Measurements from ENCODE around the gene FOXE3. TPM values are rescaled to one million over a fixed set of nuclear protein-coding genes. Genes with fewer than 3 reads are reported as not detected.

The FOXE3 gene
- total RNA-seq, 2 experiments from 2014 or later, result not detected

GRCh38 chr1:47439819-47440598 lies 23.9 kb downstream of the FOXE3 start:
- no peak overlapping the region for H3K4me3 Mint-ChIP-seq
- no peaks in the 10 kb centered on the region for H3K9me3 Mint-ChIP-seq (ENCODE audit: low read depth)
- peaks cover 7% of the 10 kb centered on the region for H3K36me3 Mint-ChIP-seq
- DNase-seq (no peak), ATAC-seq (no peak)
- peaks cover 24% of the 10 kb centered on the region for H3K4me1 Mint-ChIP-seq
- CTCF ChIA-PET, result interaction anchor here (0.7 to 2.0 kb wide), 3 partner anchors 9 to 271 kb away, joined by 3 to 8 read pairs (median 4); no protein-coding TSS in a partner anchor
- H3K27ac Mint-ChIP-seq, result no peak overlapping the region
- peaks cover 3% of the 10 kb centered on the region for H3K27me3 Mint-ChIP-seq

GRCh38 chr1:47440599-47441081 lies 24.6 kb downstream of the FOXE3 start:
- CTCF ChIA-PET, result interaction anchor here (0.7 to 2.0 kb wide), 3 partner anchors 8 to 270 kb away, joined by 3 to 8 read pairs (median 4); no protein-coding TSS in a partner anchor
- Mint-ChIP-seq H3K9me3 (ENCODE audit: low read depth) (no peaks in the 10 kb centered on the region), H3K4me3 (no peak overlapping the region), H3K27me3 (peaks cover 3% of the 10 kb centered on the region), H3K36me3 (peaks cover 5% of the 10 kb centered on the region), H3K27ac (no peak overlapping the region), H3K4me1 (peaks cover 24% of the 10 kb centered on the region)
- no peak for ATAC-seq
- no peak for DNase-seq

- ATAC-seq (no peak), DNase-seq (no peak)
- Mint-ChIP-seq H3K27me3 (peaks cover 3% of the 10 kb centered on the region), H3K4me1 (peaks cover 15% of the 10 kb centered on the region), H3K9me3 (ENCODE audit: low read depth) (no peaks in the 10 kb centered on the region), H3K4me3 (no peak overlapping the region), H3K36me3 (peaks cover 5% of the 10 kb centered on the region), H3K27ac (no peak overlapping the region)
- CTCF ChIA-PET, result interaction anchor here (0.9 to 2.0 kb wide), 6 partner anchors 9 to 286 kb away, joined by 4 to 8 read pairs (median 4); no protein-coding TSS in a partner anchor
Observed at GRCh38 chr1:47441450-47442106, 25.5 kb downstream of the FOXE3 start.

GRCh38 chr1:47442202-47442601 lies 26.1 kb downstream of the FOXE3 start:
- Mint-ChIP-seq H3K27ac (no peak overlapping the region), H3K4me3 (no peak overlapping the region), H3K9me3 (ENCODE audit: low read depth) (no peaks in the 10 kb centered on the region), H3K4me1 (peaks cover 15% of the 10 kb centered on the region), H3K36me3 (peaks cover 6% of the 10 kb centered on the region), H3K27me3 (peaks cover 3% of the 10 kb centered on the region)
- CTCF ChIA-PET, result interaction anchor here (1.3 to 1.7 kb wide), 3 partner anchors 9 to 284 kb away, joined by 4 to 6 read pairs (median 5); no protein-coding TSS in a partner anchor
- DNase-seq, result no peak
- ATAC-seq, result no peak

- Mint-ChIP-seq H3K27me3 (peaks cover 6% of the 10 kb centered on the region), H3K27ac (no peak overlapping the region), H3K9me3 (ENCODE audit: low read depth) (no peaks in the 10 kb centered on the region), H3K36me3 (peaks cover 6% of the 10 kb centered on the region), H3K4me3 (no peak overlapping the region), H3K4me1 (peaks cover 15% of the 10 kb centered on the region)
- ATAC-seq (no peak), DNase-seq (no peak)
- CTCF ChIA-PET, result interaction anchor here (1.5 to 1.7 kb wide), 2 partner anchors 10 to 283 kb away, joined by 5 to 6 read pairs; no protein-coding TSS in a partner anchor
Observed at GRCh38 chr1:47442842-47443529, 26.9 kb downstream of the FOXE3 start.

- Mint-ChIP-seq H3K27ac (peak overlapping the region; percentile 70), H3K27me3 (peaks cover 10% of the 10 kb centered on the region), H3K36me3 (peaks cover 6% of the 10 kb centered on the region), H3K4me1 (peaks cover 15% of the 10 kb centered on the region), H3K9me3 (ENCODE audit: low read depth) (no peaks in the 10 kb centered on the region), H3K4me3 (peak overlapping the region; percentile 61)
- CTCF ChIA-PET, result no interaction called here
- no peak for ATAC-seq
- DNase-seq, result no peak
Observed at GRCh38 chr1:47443530-47444296, 27.6 kb downstream of the FOXE3 start.

GRCh38 chr1:47444297-47444561 lies 28.1 kb downstream of the FOXE3 start:
- peaks cover 15% of the 10 kb centered on the region for H3K4me1 Mint-ChIP-seq
- H3K9me3 Mint-ChIP-seq (ENCODE audit: low read depth), result no peaks in the 10 kb centered on the region
- H3K4me3 Mint-ChIP-seq, result peak overlapping the region; percentile 61
- peak overlapping the region; percentile 70 for H3K27ac Mint-ChIP-seq
- H3K36me3 Mint-ChIP-seq, result peaks cover 6% of the 10 kb centered on the region
- peaks cover 15% of the 10 kb centered on the region for H3K27me3 Mint-ChIP-seq
- DNase-seq (no peak), ATAC-seq (no peak)
- CTCF ChIA-PET, result interaction anchor here (0.9 kb wide), 1 partner anchor 8 kb away, joined by 3 read pairs; no protein-coding TSS in a partner anchor

- DNase-seq (no peak), ATAC-seq (peak; percentile 49)
- CTCF ChIA-PET, result interaction anchor here (0.9 kb wide), 1 partner anchor 8 kb away, joined by 3 read pairs; no protein-coding TSS in a partner anchor
- H3K4me3 Mint-ChIP-seq, result peak overlapping the region; percentile 61
- H3K36me3 Mint-ChIP-seq, result peaks cover 6% of the 10 kb centered on the region
- peaks cover 21% of the 10 kb centered on the region for H3K27me3 Mint-ChIP-seq
- H3K27ac Mint-ChIP-seq, result peak overlapping the region; percentile 70
- peaks cover 13% of the 10 kb centered on the region for H3K4me1 Mint-ChIP-seq
- no peaks in the 10 kb centered on the region for H3K9me3 Mint-ChIP-seq (ENCODE audit: low read depth)
Observed at GRCh38 chr1:47444562-47445465, 28.7 kb downstream of the FOXE3 start.

GRCh38 chr1:47445823-47446550 lies 29.9 kb downstream of the FOXE3 start:
- Mint-ChIP-seq H3K9me3 (ENCODE audit: low read depth) (no peaks in the 10 kb centered on the region), H3K36me3 (peaks cover 6% of the 10 kb centered on the region), H3K27ac (no peak overlapping the region), H3K4me3 (no peak overlapping the region), H3K4me1 (peaks cover 13% of the 10 kb centered on the region), H3K27me3 (peaks cover 33% of the 10 kb centered on the region)
- CTCF ChIA-PET, result no interaction called here
- ATAC-seq, result no peak
- DNase-seq, result no peak

- ATAC-seq, result no peak
- CTCF ChIA-PET, result interaction anchor here (0.5 to 3.9 kb wide), 9 partner anchors 8 to 549 kb away, joined by 3 to 39 read pairs (median 3); partner anchors contain the start of genes FOXD2 and TRABD2B
- H3K27me3 Mint-ChIP-seq, result peaks cover 53% of the 10 kb centered on the region
Observed at GRCh38 chr1:47448462-47449222, 32.6 kb downstream of the FOXE3 start.

More at GRCh38 chr1:47448462-47449222, 32.6 kb downstream of the FOXE3 start:
- H3K9me3 Mint-ChIP-seq (ENCODE audit: low read depth), result no peaks in the 10 kb centered on the region
- peaks cover 13% of the 10 kb centered on the region for H3K4me1 Mint-ChIP-seq
- no peak overlapping the region for H3K4me3 Mint-ChIP-seq
- no peak overlapping the region for H3K27ac Mint-ChIP-seq
- no peak for DNase-seq
- peaks cover 6% of the 10 kb centered on the region for H3K36me3 Mint-ChIP-seq

All from activated CD8-positive, alpha-beta memory T cell treated with anti-CD3 and anti-CD28 coated beads, Interleukin-2, amount 10 ng/mL, durations not matched to agents 7 days and 5 days (primary cell).